Stimulated activated naive CD8-positive, alpha-beta T cell treated with anti-CD3 and anti-CD28 coated beads, Interleukin-15, Interleukin-2, amounts not matched to agents 100 U/mL and 50 U/mL, for 24 hours (primary cell): Measurements from ENCODE around the gene GRIFIN.

Source experiments
- ATAC-seq: fragments of 150-1000 bp; cut with Tn5 transposase; one replicate; pipeline ENCODE4 v1.10.0; 2021
- DNase-seq: peaks from one replicate; pipeline ENCODE4 v3.0.0; 2021

The GRIFIN gene

DNA sequence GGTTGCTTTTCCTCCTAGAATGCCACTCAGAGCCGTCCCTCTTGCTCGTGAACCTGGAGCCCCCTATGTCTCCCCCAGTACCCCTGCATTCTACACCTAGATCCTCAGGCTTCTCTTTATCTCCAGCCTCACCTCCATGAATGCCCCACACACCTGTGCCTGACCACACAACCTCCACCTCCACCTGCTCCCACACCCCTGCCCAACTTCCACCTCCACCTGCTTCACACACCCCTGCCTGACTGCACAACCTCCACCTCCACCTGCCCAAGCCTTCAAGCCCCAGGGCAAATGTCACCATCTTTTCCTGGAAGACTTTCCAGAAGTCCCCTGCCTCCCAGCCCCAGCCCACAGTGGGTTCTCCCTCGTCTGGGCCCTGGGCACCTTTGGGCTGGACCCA, 36.5 kb upstream of the GRIFIN start:
- DNase-seq = no peak
- no peak for ATAC-seq

DNA sequence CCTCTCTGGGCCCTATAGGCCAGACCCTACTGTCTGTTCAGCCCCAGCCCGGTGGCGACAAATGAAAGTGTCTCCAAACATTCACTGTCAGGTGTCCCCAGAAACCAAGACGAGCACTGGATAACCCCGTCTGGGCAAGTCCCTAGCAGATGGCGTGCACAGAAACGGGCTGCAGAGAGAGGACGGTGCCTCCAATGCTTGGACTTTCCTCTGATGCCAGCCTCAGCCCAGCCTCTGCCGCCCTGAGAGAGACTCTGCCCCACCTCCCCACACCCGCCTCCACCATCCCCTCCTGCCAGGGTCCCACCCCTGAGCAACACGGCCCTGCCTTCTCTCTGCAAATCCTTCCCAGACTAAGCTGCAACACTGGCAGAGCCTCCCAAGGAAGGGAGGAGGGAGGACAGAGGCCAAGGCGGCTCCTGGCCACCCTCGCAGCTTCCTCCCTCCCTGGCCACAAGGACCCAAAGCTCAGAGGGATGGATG, 36.0 kb upstream of the GRIFIN start:
- DNase-seq = no peak
- ATAC-seq = no peak

DNA sequence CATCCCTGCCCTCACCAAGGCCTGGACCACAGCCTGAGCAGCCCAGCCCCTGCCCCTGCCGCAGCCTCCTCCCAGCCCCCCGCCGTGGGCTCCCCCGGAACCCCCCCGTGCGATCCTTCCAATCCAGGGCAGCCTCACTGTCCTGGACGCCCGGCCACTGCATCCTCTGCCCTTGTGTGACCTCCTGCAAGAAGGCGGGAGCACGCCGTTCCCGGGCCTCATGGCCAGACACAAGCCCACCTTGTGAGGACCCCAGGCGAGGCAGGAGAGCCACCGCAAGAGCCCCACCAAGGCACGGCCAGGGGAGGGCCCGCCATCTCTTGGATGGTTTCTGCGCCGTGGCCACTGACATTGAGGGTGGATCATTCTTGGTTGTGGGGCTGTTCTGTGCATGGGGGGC, 35.6 kb upstream of the GRIFIN start:
- no peak for ATAC-seq
- DNase-seq = no peak

DNA sequence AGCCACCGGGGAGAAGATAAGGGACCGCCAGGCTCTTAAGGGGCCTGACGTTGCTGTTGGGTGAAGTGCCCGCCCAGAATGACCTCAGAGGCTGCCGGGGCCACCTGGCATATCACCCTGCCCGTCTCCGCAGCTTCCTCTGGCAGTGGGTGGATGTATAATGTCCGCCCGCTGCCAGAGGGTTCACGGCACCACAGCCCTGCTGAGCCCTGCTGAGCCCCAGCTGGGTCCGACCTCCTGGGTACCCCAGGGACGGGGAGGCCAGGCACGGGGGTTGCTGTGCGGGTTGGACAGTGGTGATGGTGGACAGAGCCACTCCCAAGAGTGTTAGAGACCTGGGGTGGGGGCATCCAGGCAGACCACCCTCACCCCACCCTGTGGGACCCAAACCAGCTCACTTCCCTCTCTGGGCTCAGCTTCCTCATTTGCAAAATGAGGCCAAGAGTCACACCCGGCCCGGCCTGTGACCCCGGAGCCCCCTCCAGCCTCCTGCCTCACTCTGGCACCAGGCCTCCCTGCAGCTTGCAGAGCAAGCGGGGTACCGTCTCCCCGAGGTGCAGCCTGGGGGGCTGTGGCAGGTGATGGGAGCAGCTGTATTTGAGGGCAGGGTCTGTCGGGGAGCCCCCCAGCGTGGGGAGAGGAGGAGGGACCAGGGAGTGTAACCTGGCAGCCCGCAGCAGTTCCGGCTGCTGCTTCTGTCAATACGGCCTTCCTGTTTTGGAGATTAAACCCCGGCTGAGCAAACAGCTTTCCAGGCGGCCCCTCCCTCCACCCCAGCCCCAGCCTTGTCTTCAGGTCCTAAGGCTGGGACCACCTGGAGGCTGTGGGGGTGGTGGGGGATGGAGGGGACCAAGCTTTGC, 34.9 kb upstream of the GRIFIN start:
- ATAC-seq (peak; percentile 55), DNase-seq (peak; percentile 75)

DNA sequence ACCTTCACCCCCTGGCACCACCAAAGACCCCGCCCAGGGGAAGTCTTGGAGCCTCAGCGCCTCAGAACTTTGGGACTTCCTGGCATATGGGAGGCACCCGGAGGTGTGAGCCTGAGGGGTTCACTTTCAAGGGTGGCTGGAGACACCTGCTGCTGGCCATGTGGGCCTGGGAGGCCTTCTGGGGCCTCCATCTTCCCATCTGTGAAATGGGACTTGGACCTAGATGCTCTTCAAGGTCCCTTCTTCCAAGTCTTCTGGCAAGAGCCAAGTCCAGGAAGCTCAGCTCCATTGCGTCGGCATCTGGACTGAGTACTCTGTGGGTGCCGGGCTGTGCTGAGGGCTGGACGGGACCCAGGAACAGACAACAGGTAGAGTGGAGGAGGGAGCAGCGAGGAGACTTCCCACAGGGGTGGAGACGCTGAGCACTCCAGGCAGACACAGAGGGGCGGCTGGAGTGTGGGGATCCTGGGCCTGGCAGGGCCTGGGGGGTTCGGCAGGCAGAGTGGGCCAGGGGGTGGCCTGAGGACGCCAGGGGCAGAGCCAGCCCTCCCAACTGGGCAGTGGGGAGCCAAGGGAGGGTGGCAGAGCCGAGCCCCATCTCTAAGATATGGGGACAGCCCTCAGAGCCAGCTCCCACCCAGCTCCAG, 34.1 kb upstream of the GRIFIN start:
- no peak for ATAC-seq
- DNase-seq = no peak

DNA sequence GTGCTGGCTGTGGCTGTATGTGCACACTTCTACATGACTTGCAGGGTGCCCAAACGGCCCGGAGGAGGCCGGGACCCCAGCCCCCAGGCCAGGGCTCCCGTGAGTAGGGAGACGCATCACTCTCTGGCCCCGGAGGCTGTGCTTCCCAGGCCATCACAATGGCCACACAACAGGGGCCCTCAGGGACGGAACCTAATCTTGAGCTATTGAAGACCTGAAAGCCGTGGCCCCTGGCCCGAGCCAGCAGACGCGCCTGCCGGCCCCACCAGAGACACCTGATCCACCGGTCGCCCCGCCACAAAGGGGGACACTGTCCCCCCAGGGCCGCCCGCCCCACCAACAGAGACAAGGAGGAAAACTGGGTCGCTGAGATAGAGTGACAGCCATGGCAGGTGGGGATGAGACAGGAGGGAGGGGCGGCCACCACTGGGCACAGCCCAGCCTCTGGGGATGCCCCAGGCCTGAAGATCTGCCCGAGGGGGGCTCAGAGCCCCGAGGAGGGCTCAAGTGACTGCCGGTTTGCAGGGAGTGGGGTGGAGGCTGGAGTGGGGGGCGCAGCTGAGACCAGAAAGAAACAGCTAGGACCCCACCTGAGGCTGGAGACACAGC, 33.2 kb upstream of the GRIFIN start:
- no peak for DNase-seq
- ATAC-seq = no peak

DNA sequence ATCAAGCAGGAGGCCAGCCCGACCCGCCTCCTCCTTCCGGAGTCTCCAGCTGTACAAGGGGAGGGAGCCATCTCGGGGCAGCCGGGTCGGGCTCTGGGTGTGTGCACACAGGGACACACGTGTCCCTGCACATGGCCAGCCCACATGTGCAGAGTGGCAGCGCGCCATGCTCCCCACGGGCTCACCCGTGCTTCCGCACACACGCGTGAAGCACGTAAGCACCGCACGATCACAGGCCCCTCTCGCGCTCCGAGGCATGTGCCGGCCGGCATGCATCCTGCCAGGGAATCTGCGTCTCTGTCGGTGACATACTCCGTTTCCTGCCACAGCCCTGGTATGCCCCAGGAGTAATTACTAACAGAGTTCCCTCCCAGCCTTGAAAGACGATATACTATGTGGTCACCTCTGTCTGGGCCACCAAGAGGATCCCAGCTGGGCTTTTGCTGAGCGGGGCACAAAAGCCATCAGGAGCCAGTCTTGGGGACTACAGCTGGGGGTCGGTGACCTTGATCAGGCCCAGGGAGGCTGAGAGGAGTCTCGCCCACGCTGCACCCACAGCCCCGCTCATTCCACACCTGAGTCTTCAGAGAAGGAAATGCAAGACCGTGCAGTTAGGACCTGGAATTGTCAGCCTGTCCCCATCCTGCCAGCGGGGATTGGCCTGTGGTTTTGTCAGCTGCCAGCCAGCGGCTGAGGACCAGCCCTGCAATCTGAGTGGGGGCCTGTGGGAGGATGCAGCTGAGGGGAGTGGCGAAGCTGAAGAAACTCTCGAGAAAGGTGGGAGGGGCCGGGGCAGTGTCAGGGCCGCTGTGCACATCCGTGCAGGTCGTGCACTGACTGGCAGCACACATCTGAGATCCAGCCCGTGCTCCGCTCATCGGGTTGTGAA, 32.4 kb upstream of the GRIFIN start:
- peak; percentile 74 for DNase-seq
- peak; percentile 44 for ATAC-seq

DNA sequence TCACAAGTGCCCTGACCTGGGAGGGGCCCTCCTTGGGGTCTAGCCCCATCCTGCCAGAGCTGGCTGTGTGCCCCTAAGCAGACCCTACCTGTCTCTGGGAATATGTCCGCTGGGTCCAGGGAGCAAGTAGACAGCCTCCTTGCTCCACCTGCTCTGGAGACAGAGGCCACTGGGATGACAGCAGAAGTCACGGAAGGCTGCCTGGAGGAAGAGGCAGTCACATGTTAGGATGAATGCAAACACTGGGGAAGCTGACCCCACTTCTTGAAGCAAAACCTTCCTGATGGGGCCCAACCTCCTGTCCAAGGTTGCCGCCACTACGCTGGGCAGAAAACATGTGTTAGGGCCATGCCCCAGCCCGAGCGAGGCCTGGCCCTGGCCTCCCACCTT, 31.7 kb upstream of the GRIFIN start:
- DNase-seq (no peak), ATAC-seq (no peak)

DNA sequence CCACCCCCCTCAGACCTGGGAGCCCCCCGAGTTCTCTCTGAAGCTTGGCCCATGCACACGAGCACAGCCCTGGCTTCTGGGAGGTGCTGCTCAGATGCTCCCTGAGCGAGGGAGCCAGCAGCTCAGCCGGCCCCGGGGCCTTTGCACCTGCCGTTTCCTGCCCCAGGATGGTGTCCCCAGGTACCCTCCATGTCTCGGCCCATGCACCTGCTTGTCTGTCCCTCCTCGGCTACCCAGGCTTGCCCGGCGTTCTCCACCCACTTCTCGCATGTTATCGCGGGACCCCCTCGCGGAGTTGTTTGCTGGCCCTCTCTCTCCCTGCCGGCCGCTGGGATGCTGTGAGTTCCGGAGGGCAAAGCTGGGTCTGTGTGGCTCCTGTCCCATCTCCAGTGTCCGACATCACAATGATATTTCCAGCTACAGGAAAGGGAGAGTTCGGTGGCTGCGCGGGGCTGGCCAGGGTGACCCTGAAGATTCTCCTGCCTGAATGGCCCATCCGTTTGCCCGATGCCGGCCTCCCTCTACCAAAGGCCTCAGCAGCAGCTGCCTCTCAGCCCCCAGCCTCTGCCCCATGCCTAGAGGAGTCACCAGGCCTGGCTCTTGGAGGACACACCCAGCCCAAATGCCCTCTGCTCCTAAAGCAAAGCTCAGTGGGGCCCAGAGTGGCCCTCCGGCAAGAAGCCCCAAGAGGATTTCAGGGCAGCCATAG, 31.2 kb upstream of the GRIFIN start:
- no peak for DNase-seq
- ATAC-seq = no peak

DNA sequence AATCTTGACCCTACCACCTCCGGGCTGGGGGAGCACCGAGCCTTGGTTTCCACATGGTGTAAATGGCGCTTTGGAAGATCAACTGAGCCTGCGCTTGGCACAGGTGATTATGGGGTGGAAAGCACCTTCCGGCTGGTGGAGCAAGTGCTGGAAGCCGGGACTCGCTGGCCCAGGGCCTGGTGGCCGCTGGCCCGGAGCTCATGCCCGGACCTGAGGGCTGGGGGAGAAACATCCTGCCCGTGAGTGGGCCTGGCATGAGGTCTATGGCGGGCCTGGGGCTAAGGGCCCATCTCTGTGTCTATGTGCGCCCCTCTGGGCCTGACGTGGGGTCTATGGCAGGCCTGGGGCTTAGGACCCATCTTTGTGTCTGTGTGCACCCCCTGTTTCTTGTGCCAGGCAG, 29.2 kb upstream of the GRIFIN start:
- no peak for DNase-seq
- no peak for ATAC-seq

DNA sequence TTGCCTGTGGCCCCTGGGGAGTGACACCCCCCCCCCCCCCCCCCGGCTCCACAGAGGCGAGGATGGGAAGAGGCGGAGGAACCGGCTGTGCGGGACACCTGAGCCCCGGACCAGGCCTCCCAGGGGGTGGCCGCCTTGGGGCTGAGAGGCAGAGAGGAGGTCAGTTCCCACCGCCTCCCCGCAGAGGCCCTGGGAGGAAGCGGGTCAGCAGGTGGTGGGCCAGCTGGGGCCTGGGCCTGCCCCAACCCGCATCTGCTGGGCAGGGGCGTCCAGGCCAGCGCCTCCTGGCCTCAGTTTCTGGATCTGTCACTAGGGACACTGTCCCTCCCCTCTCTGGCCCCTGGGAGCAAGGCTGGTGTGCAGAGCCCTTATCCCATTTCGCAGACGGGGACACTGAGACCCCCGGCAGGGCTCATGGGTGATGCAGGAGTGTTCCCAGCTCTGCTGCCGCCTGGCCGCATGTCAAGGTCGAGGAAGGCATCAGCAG, 28.7 kb upstream of the GRIFIN start:
- ATAC-seq (no peak), DNase-seq (no peak)

DNA sequence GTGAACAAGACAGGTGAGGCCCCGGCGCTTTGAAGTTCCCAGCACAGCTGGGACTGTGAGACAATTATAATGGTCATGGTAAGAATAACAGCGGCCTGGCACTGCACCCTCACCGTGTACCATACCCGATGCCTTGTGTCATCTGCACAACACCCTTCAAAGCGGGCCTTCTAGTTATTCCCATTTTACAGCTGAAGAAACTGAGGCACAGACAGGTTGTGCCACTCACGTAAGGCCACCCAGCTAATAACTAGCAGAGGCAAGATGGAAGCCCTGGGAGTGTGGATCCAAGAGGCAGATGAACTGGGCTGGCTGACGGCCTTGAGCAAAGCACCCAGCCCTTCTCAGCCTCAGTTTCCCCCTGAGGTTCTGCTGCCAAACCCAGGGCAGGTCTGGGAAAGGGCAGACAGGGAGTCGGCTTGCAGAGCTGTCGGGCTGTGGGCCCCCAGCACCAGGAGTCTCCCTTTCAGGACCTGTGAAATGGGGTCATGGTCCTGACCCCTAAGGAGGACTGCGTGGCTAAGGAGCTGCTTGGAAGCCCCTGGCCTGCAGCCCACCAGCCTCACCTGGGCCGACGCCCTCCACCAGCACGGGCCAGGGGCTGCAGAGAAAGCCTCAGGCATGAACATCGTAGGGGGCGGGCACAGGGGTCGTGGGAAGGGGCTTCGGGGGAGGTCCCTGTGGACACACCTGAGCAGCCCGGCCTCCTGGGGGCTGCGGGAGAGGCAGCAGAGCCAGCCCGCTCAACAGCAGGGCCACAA, 28.1 kb upstream of the GRIFIN start:
- ATAC-seq (no peak), DNase-seq (no peak)

DNA sequence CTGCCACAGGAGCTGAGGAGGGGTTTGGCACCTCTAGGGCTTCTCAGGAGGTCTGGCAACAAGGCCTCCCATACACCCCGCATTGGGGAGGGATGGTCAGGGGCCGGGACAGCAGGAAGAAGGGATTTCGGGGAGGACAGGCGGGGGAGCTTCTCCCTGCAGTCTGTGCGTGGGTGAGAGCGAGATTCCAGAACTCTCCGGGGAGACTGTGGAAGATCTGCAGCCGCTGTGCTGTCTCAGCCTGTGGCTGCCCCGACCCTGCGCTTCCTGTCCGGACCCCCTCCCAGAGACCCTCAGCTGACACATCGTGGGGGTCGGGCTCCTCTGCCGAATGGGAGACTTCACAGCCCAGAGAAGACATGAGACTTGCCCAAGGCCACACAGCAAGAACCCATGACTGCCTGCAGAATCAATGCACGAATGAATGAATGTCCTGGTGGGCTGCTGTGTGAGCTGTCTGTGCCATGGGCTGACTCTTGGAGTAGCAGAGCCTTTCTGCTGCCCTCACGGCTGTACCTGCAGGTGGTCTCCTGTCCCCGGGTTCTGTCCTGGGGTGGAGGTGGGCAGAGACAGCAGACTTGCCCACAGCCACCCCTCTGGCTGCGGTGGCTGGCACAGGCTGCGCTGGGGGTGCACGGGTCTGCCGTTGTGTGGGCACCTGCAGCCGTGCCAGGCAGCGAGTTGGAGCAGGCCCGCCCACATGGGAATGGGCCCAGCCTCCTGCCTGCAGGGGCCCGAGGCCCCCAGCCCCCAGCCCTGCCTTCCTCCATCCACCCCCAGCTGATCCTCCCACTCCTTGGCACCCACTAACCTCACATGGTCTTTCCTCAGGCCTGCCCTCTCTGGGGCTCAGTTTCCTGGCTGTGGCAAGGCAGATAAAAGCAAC, 27.1 kb upstream of the GRIFIN start:
- no peak for ATAC-seq
- no peak for DNase-seq

DNA sequence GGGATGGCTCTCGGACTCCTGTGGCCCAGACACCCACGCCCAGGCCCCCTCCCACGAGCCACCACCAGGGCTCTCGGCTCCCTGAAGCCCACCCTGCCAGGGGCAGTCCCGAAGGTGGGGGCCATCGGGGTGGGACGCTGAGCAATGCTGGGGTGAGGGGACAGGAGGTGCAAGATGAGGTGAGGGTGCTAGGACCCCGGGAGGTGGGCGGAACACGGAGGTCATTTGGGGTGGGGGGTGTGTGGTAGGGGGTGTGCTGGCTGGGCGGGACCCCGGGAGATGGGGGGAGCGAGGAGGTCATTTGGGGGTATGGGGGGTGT, 26.4 kb upstream of the GRIFIN start:
- no peak for DNase-seq
- ATAC-seq = no peak

DNA sequence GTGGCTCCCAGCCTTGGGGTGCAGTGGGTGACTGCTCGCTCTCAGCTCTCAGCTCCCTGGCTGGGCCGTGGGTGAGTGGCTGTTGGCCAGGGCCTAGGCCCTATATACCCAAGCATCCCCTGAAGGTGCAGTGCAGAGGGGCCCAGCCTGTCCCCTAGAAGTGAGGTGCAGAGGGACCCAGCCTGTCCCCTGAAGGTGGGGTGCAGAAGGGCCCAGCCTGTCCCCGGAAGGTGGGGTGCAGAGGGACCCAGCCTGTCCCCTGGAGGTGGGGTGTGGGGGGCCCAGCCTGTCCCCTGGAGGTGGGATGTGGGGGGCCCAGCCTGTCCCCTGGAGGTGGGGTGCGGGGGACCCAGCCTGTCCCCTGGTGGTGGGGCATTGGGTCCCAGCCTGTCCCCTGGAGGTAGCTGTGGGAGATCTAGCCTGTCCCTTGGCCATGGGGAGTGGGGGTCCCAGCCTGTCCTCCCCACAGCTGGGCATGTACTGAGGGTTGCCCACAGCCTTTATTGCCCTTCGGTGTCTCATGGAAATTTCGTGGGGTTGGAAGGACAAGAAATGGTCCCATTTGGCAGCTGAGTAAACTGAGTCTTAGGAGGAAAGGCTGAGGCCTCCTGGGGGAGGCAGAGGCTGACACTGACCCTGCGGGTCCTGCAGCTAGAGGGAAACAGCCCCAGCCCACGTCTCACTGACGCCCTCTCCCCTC, 25.9 kb upstream of the GRIFIN start:
- ATAC-seq (no peak), DNase-seq (no peak)

DNA sequence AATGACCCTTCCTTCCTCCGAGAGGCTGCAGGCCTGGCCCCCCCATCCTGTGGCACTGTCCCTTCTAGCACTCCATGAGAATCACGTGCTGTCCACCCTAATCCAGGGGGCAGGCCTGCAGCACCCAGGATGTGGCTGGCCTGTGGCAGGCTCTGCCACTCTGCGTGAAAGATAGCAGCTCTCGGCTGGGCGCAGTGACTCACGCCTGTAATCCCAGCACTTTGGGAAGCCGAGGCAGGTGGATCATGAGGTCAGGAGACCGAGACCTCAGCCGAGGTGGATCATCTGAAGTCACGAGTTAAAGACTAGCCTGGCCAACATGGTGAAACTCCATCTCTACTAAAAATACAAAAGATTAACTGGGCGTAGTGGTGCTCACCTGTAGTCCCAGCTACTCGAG, 24.5 kb upstream of the GRIFIN start:
- DNase-seq = no peak
- no peak for ATAC-seq

DNA sequence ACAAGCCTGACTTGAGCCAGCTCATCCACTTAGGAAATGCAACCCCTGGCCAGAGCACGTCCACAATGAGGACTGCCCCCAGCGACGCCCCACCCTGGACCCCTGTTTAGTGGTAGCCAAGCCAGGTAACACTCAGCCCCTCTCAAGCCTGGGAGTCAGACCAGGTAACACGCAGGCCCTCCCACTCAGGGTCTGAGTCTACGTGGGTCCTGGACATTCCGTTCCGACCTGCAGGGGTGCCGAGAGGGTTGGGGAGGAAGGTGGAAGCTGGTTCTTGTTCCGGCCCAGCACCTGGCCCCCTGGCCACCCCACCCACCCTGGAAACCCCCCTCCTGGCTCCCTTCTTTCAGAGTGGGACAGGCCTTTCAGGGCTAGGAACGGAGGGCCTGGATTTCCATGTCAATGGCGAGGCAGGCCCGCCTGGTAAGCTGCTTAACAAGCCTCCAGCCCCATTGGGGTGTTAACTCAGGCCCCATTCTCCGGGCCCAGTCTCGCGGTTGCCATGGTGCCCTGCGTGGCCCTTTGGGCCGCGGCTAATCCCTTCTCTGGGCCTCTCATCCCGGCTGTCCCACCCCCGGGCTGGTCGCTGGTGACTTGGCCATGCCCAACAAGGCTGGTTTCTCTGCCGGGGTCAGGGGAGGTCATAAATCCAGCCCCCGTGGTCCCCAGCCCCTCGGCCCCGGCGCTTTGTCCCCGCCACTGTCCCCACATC, 23.7 kb upstream of the GRIFIN start:
- ATAC-seq = no peak
- DNase-seq = no peak

DNA sequence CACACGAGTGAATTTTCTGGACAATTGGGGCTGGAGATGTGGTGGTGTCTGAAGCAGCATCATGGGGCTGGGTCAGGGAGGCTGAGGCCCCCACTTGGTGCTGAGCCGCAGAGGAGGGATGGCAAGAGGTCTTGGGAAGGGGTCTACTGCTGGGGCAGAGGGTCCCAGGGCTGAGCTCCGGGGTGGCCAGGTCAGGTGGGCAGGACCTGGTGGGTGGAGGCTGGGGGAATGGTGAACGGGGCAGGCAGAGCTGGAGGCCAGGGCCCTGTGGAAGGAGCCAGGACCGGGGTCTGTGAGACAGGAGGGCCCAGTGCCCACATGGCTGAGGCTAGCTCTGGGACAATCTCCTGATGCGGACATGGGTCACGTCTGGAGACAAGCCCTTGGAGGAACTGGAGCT, 23.0 kb upstream of the GRIFIN start:
- ATAC-seq (no peak), DNase-seq (no peak)

DNA sequence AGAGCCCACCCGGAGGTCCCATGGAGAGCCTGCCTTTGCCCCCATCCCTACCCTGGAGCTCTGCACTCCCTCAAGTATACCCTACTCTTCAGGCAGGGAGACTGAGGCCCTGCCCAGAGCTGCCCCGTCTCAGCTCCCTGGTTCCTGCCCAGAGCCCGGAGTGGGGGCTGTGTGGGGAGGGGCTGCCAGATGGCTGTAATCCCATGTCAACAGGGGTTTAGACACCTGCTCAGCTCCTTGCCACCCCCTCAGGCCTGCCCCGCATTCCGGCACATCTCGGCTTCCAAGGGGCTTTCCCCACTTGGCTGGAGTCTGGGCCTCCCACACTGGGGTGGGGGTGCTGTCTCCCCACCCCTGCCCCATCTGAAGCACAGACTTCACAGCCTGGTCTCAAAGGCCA, 22.5 kb upstream of the GRIFIN start:
- DNase-seq (no peak), ATAC-seq (no peak)
